NCI-H2196 (cell line): ENCODE results near the gene LEFTY2.
"Not testable (repeated sequence)": the region's sequence is repeated elsewhere in the genome, so short reads cannot be mapped to it uniquely, and the experiment has no call there.

Experiments used
- DNase-seq: peaks from one replicate; lab custom pipeline; 2025; ENCODE audit not compliant: unreplicated experiment; lab: John Stamatoyannopoulos, UW

LEFTY2 gene

DNA sequence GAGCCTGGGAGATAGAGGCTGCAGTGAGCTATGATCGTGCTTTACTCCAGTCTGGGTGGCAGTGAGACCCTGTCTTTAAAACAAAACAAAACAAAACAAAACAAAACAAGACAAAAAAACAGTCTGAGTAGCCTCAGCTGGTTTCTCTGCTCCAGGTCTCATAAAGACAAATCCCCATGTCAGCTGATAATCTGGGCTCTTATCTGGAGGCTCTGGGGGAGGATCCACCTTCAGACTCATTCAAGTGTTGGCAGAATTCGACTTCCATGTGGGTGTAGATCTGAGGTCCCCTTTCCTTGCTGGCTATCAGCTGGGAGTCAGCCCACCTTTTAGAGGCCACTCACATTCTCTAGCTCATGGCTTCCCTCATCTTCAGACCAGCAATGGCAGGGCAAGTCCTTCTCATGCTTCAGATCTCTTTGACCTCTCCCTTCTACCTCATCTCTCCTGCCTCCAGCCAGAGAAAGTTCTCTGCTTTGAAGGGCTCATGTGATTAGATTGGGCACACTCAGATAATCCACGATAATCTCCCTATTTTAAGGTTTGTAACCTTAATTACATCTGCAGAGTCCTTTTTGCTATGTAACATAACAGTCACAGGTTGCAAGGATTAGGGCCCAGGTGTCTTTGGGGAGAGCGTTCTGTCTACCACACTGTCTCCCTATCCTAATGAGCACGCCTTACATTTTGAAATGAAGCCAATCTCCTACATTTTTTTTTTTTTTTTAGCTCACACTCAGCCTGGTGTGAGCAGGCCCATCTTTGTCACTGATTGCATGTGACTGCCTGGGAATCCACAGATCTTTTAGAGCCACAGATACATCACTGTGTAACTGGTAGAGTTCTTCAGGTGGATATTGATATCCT lies 9.5 kb downstream of the LEFTY2 start:
- no peak for DNase-seq

DNA sequence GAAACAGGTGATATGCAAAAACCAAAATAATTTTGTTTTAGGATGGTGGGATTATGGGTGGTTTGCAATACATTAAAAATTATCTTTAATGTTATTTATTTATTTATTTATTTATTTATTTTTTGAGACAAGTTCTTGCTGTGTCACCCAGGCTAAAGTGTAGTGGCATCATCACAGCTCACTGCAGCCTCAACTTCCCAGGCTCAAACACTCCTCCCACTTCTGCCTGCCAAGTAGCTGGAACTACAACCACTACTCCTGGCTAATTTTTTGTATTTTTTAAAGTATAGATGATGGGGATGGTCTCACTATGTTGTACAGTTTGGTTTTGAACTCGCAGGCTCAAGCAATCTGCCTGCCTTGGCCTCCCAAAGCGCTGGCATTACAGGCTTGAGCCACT lies 10.5 kb downstream of the LEFTY2 start:
- DNase-seq: no peak

DNA sequence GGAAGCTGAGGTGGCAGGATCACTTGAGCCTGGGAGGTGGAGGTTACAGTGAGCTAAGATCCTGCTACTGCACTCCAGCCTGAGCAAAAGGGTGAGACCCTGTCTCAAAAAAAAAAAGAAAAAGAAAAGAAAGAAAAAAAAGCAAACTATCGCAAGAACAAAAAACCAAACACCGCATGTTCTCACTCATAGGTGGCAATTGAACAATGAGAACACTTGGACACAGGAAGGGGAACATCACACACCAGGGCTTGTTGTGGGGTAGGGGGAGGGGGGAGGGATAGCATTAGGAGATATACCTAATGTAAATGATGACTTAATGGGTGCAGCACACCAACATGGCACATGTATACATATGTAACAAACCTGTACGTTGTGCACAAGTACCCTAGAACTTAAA lies 11.6 kb downstream of the LEFTY2 start:
- not testable (repeated sequence) for DNase-seq

DNA sequence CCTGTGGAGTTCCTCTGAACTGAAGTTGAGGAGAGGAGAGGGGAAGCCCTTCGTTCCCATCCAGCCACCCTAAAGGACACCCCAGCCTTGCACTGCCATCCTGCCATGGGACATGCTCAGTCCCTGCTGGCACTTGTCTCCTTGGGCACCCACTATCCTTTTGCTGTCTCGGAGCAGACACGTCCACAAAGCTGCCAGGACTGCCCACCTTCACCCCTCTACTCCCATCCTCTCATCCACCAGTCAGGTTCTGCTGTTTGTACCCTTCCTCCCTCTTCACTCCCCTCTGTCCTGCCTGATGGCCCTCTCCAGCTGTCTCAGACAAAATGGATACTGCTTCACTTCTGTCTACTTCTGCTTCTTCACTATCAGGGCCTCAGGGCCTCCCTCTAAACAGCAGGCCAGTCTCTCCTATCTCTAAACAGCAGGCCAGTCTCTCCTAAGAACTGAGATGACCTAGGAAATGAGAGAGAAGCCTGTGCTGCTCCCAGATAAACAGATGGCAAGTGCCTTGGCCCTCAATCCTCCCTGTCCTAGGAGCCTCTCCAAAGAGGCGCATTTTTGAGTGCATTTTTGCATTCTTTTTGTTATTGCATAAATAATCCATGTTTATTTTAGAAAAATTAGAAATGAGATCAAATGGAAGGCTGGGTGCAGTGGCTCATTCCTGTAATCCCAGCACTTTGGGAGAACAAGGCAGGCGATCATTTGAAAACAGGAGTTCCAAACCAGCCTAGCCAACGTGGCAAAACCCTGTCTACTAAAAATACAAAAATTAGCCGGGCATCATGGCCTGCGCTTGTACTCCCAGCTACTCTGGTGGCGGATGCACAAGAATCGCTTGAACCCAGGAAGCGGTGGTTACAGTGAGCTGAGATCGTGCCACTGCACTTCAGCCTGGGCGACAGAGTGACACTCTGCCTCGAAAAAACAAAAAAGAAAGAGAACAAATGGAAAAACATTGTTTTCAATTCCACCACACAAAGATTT lies 12.5 kb downstream of the LEFTY2 start:
- DNase-seq: no peak

DNA sequence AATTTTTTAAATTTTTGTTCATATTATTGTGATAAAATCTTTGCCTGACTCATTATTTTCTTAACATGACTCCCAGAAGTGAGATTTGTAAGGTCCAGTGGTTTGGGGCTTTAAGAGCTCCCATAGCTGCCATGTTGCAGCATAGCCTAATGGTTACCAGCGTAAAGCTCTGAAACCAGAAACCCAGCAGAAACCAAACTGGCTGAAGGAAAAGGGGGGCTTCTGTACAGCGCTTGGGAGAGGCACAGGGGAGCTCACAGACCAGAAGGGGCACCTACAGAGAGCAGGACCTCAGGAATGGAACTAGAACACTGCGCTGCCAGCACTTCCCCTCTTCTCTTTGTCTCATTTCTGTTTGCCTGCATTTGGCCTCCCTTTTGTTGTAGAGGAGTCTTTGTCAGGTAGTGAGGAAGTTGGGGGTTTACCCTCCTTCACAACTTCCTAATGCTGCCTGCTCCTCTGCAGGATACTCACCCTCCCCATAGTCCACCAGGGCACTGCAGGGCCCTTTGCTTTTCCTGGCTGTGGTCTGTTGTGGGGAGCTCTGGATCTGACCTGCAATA lies 14.4 kb downstream of the LEFTY2 start:
- DNase-seq: no peak

GRCh38 chr1:225923692-225924555 lies 17.1 kb downstream of the LEFTY2 start, which contains the start of gene PYCR2:
TSS of gene PYCR2 (minus strand) at chr1:225924250. CDS start at chr1:225924110, 140 bp downstream.
- peak; percentile 98 for DNase-seq

GRCh38 chr1:225923381-225923691 lies 17.7 kb downstream of the LEFTY2 start:
- no peak for DNase-seq

- DNase-seq: peak; percentile 81
Observed at GRCh38 chr1:225921734-225922709, 19.0 kb downstream of the LEFTY2 start.

DNA sequence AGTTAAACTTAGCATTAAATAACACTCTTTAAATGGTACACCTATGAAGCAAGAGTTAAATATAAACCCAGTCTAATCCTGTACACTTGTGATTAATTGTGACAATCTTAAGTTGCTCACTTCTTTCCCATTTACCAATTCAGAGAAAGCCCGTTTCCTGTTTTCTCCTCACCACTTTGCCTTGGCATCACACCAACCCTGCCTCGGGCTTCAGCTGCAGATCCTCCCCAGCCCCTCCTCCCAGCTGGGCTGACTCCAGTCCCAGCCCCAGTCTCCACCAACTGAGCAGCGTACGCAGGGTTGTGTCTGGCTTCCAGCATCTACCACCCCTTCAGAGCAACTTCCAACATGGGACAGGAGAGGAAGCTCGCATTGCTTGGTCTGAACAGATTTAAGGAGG lies 21.1 kb downstream of the LEFTY2 start:
- DNase-seq: peak; percentile 88

- no peak for DNase-seq
Observed at GRCh38 chr1:225918280-225918679, 22.7 kb downstream of the LEFTY2 start.

GRCh38 chr1:225917536-225917935 lies 23.5 kb downstream of the LEFTY2 start:
- no peak for DNase-seq

DNA sequence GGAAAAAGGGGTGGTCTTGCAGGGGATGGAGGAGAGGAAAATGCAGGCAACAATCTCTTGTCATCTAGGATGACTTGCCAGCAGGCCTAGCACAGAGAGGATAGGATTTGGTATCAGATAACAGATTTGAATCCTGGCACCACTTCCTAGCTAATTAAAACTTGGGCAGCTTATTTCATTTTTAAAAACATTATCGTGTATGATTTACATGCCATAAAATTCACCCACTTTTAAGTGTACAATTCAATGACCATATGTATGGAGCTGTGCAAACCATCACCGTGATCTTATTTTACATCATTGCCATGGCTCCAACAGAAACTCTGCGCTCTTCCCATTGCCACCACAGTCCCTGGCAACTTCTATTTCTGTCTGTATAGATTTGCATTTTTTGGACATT lies 23.9 kb downstream of the LEFTY2 start:
- DNase-seq: no peak

DNA sequence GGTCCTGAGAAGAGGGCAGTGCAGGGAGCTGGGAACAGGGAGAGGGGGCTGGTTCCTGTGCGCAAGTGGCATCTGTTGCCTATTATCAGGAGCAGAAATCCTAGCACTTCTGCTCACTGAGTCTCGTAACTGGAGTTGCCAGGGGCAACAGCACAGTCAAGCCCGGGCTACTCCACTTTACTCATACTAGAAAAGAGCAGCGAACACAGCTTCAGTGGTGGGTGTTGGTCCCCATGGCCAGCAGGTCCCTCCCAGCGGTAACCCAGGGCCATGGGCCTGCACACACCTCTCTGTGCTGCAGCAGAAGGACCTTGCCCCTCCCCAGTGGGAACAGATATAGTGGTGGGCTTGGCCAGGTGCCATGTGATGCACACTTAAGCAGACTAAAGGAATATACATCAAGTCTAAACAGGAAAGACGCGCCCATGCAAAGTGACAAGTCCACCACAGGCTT lies 25.5 kb downstream of the LEFTY2 start:
- DNase-seq: no peak

- DNase-seq: no peak
Observed at GRCh38 chr1:225914947-225915346, 26.1 kb downstream of the LEFTY2 start.

DNA sequence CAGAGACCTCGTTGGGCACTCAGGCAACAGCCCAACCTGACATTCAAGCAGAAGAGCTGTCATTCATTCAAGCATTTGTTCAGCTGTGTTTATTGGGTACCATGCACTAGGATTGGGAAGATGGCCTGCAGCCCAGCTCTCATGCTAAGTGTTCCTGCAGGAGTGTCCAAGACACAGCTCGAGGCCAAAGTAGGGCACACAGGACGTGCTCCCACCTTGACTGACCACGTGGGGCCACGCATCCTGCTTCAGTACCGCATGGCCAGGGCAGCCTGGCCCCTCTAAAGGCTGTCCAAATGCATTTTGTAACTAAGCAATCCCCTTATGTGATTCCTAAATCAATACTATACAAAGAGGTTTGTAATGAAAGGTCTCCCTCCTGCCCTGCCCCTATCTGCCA lies 26.6 kb downstream of the LEFTY2 start:
- no peak for DNase-seq

- no peak for DNase-seq
Observed at GRCh38 chr1:225911191-225912130, 29.6 kb downstream of the LEFTY2 start.

DNA sequence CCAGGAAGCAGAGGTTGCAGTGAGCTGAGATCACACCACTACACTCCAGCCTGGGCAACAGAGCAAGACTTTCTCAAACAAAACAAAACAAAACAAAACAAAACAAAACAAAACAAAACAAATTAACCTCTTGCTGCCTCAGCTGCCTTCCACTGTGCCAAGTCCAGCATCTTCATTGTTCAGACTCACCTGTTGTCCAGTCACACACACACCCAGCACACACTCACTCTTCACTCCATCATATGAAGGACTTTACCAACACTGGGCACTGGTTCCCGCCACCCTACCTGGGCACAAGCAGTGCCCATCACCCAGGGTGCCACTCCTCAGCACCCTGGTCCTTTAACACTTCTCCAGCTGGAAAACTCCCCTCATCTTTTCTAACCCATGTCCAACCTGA lies 31.5 kb downstream of the LEFTY2 start:
- no peak for DNase-seq

DNA sequence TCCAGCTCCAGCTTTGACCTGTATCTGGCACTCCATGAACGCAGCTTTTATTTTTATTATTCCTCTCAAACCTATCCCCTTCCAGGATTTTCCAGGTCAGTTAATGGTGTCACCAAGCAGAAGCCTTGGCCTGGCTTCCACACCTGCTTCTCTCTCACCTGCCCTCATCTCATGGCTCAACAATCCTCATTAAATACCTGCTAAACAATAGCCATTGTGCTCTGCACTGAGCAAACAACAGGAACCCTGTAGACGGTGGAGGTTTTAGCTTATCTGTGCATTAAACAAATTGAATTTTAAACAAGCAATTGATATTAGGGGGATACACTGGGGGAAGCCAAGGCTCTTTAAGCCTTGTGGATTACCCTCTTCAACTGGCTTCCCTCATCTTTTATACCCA lies 32.2 kb downstream of the LEFTY2 start:
- peak; percentile 62 for DNase-seq
